HepG2 (cell line): ENCODE results near the gene CDC42EP4. TPM values are rescaled to one million over a fixed set of nuclear protein-coding genes. Genes with fewer than 3 reads are reported as not detected.
"Not testable (repeated sequence)": the region's sequence is repeated elsewhere in the genome, so short reads cannot be mapped to it uniquely, and the experiment has no call there.

Source experiments
- ATAC-seq: fragments of 200-7000 bp; cut with Tn5 transposase; 3 replicates; pipeline ENCODE4 v1.9.1; 2020; ENCODE audit warnings: mild to moderate bottlenecking, moderate library complexity
- BruUV-seq: library from RNA; stranded (reverse); fragments of 400-500 nt; replicated peaks from 2 replicates; lab custom pipeline; 2021; lab: Mats Ljungman, UMichigan
- CTCF ChIA-PET: fragments of 300-600 bp; formaldehyde crosslinking; extraction: SDS; loops from one replicate; lab custom pipeline; 2021; ENCODE audit warnings: low total read pairs, inconsistent platforms, low intra/inter-chr PET ratio; lab: Yijun Ruan, JAX
- POLR2A ChIA-PET: fragments of 350-600 bp; sonication (Branson Sonifier 250); formaldehyde crosslinking; loops from one replicate; lab custom pipeline; 2020; ENCODE audit warnings: antibody characterized with exemption, inconsistent platforms; lab: Yijun Ruan, JAX
- DNase-seq: peaks from one replicate; pipeline ENCODE4 v3.0.0-alpha.2; 2015; ENCODE audit warnings: low spot score
- FAIRE-seq: peaks from 3 replicates; lab custom pipeline; 2011; peaks lifted over from hg19 to GRCh38; lab: Jason Lieb, UNC
- H2AFZ ChIP-seq: one replicate; pipeline ENCODE4 v1.6.1; 2011; ENCODE audit warnings: low read length, inconsistent platforms
- H3K27ac ChIP-seq: fragments of 300-600 bp; 3 replicates; pipeline ENCODE4 v1.8.0; 2011; ENCODE audit warnings: mixed run types, mild to moderate bottlenecking, mixed read lengths, low read length, inconsistent platforms; ENCODE audit not compliant: insufficient read depth; ENCODE audit errors: extremely low read length
- H3K27me3 ChIP-seq, 2 experiments: fragments of 200-600 bp in 1 of 2; 2 replicates in 1 of 2; 3 replicates in 1 of 2; pipeline versions ENCODE4 v1.6.0 to v1.8.0; 2011; ENCODE audit warnings: low read length in 2 of 2, mild to moderate bottlenecking in 2 of 2, moderate library complexity in 2 of 2, inconsistent platforms in 1 of 2; ENCODE audit not compliant: insufficient read depth in 2 of 2, control insufficient read depth in 1 of 2
- H3K36me3 ChIP-seq, 2 experiments: fragments of 200-600 bp in 1 of 2; replicated peaks in 1 of 2; 2 replicates in 1 of 2; 3 replicates in 1 of 2; pipeline versions ENCODE4 v1.5.1 to v1.8.0; 2011; ENCODE audit warnings: low read length in 2 of 2, inconsistent platforms in 1 of 2; ENCODE audit not compliant: insufficient read depth in 2 of 2, control insufficient read depth in 1 of 2
- H3K4me1 ChIP-seq: 2 replicates; pipeline ENCODE4 v1.5.1; 2012; ENCODE audit warnings: low read length, inconsistent platforms; ENCODE audit not compliant: insufficient read depth
- H3K4me2 ChIP-seq: 2 replicates; pipeline ENCODE4 v1.6.0; 2011; ENCODE audit warnings: low read depth, low read length, inconsistent platforms
- H3K4me3 ChIP-seq, 3 experiments: fragments of 200-600 bp in 1 of 3; sonication (generic), shearing (Covaris generic) in 1 of 3; replicated peaks in 1 of 3; 2 replicates each; pipeline ENCODE4 v1.5.1; 2011 to 2016; ENCODE audit warnings: low read length in 3 of 3, inconsistent platforms in 2 of 3, low read depth in 2 of 3, mild to moderate bottlenecking in 2 of 3, control low read depth in 1 of 3, mixed read lengths in 1 of 3; ENCODE audit not compliant: insufficient read depth in 1 of 3
- H3K79me2 ChIP-seq: one replicate; pipeline ENCODE4 v1.6.1; 2011; ENCODE audit warnings: low read length, inconsistent platforms; ENCODE audit not compliant: insufficient read depth
- H3K9ac ChIP-seq: 2 replicates; pipeline ENCODE4 v1.6.0; 2011; ENCODE audit warnings: mild to moderate bottlenecking, low read depth, low read length, inconsistent platforms; ENCODE audit not compliant: insufficient read depth
- H3K9me3 ChIP-seq: 2 replicates; pipeline ENCODE4 v1.5.1; 2012; ENCODE audit warnings: mild to moderate bottlenecking, low read length
- H4K20me1 ChIP-seq: 2 replicates; pipeline ENCODE4 v1.6.0; 2011; ENCODE audit warnings: inconsistent platforms, mild to moderate bottlenecking, low read length, moderate library complexity; ENCODE audit not compliant: insufficient read depth
- ELF3 ChIP-seq: IDR thresholded peaks from 2 replicates; pipeline ENCODE4 v1.6.1; 2016; ENCODE audit warnings: missing genetic modification reagents, missing compliant biosample characterization
- GABPB1 ChIP-seq: IDR thresholded peaks from 2 replicates; pipeline ENCODE4 v1.6.1; 2016; ENCODE audit warnings: mild to moderate bottlenecking, missing genetic modification reagents, moderate library complexity, missing compliant biosample characterization
- HHEX ChIP-seq: IDR thresholded peaks from 2 replicates; pipeline ENCODE4 v1.6.1; 2016; ENCODE audit warnings: control low read depth
- NFE2L2 ChIP-seq: fragments of 150-350 bp; IDR thresholded peaks from 2 replicates; pipeline ENCODE4 v1.6.1; 2014; ENCODE audit warnings: low read length
- NR1H2 ChIP-seq: sonication (generic); formaldehyde crosslinking; IDR thresholded peaks from 2 replicates; pipeline ENCODE4 v1.8.1; 2022; ENCODE audit warnings: low read depth, missing genetic modification reagents, borderline replicate concordance
- PCBP2 ChIP-seq: fragments of 200-400 bp; formaldehyde crosslinking; optimal IDR thresholded peaks from 2 replicates; pipeline ENCODE3; 2018; ENCODE audit warnings: low read length, low read depth; ENCODE audit not compliant: poor library complexity, severe bottlenecking
- SOX13 ChIP-seq, 3 experiments: fragments of 450-650 bp in 1 of 3; sonication (generic) in 1 of 3; formaldehyde crosslinking in 1 of 3; IDR thresholded peaks in 2 of 3; conservative IDR thresholded peaks in 1 of 3; 2 replicates each; pipeline versions ENCODE4 v1.5.0 to v1.6.1; 2016 to 2020; ENCODE audit warnings: antibody characterized with exemption in 1 of 3, mild to moderate bottlenecking in 1 of 3, missing compliant biosample characterization in 1 of 3, missing genetic modification reagents in 1 of 3, moderate library complexity in 1 of 3
- ZFYVE20 ChIP-seq: sonication (generic); formaldehyde crosslinking; IDR thresholded peaks from 2 replicates; pipeline ENCODE4 v1.8.0; 2023; ENCODE audit warnings: low read depth, mild to moderate bottlenecking, moderate library complexity, missing genetic modification reagents, borderline replicate concordance
- ZMYM2 ChIP-seq: sonication (generic); formaldehyde crosslinking; IDR thresholded peaks from 2 replicates; pipeline ENCODE4 v1.8.0; 2022; ENCODE audit warnings: mild to moderate bottlenecking, missing genetic modification reagents
- ZNF274 ChIP-seq: sonication (generic); formaldehyde crosslinking; IDR thresholded peaks from 2 replicates; pipeline ENCODE4 v1.5.1; 2020; ENCODE audit warnings: mild to moderate bottlenecking, missing genetic modification reagents
- ZNF362 ChIP-seq: sonication (generic); formaldehyde crosslinking; IDR thresholded peaks from 2 replicates; pipeline ENCODE4 v1.4.0; 2020; ENCODE audit warnings: missing genetic modification reagents, mild to moderate bottlenecking, borderline replicate concordance
- ZNF460 ChIP-seq: sonication (generic); formaldehyde crosslinking; IDR thresholded peaks from 2 replicates; pipeline ENCODE4 v1.5.1; 2020; ENCODE audit warnings: missing genetic modification reagents, mild to moderate bottlenecking, borderline replicate concordance
- ZNF770 ChIP-seq: sonication (generic); formaldehyde crosslinking; IDR thresholded peaks from 2 replicates; pipeline ENCODE4 v1.5.0; 2020; ENCODE audit warnings: mild to moderate bottlenecking, missing genetic modification reagents
- WGBS: methylation state at CpG from one replicate; pipeline ENCODE4 v1.1.6; 2017; ENCODE audit warnings: low lambda C conversion rate; 5-methylcytosine and 5-hydroxymethylcytosine counted together
- in situ Hi-C: cut with HindIII; loops from 2 replicates; pipeline ENCODE4 v1.10.0; 2017; ENCODE audit warnings: low pct_unique_long_range_greater_than_20kb; ENCODE audit not compliant: extremely low pct_ligation_motif_present
- intact Hi-C: fragments of 100-400 bp; cut with micrococcal nuclease; formaldehyde crosslinking; loops from one replicate; pipeline ENCODE4 v1.10.0; 2022; ENCODE audit not compliant: unreplicated experiment
- polyA plus RNA-seq, 8 experiments: library from polyadenylated mRNA; depleted of rRNA in 3 of 8; stranded (reverse) in 7 of 8; unstranded in 1 of 8; fragments of >200 nt; fragmentation: Illumina TruSeq in 4 of 8; extraction: Trizol in 4 of 8; gene quantifications; 2 replicates each; pipeline versions ENCODE4 v1.2.1 to v1.2.3, GENCODE V29; 2011 to 2016; ENCODE audit warnings: low read depth in 4 of 8, missing spikeins in 1 of 8, mixed read lengths in 1 of 8; ENCODE audit not compliant: insufficient read depth in 1 of 8
- total RNA-seq, 5 experiments: library from RNA; depleted of rRNA; stranded (reverse); fragments of >200 nt; fragmentation: Illumina TruSeq; extraction: Trizol; gene quantifications; 2 replicates each; pipeline ENCODE4 v1.2.3, GENCODE V29; 2016; ENCODE audit warnings: low read depth in 1 of 5
- TF ChIP-seq, protein P1 (sequence below): sonication (generic); formaldehyde crosslinking; IDR thresholded peaks from 2 replicates; pipeline ENCODE4 v1.5.1; 2020; ENCODE audit warnings: missing genetic modification reagents, mild to moderate bottlenecking, borderline replicate concordance

Gene CDC42EP4
- total and polyA plus RNA-seq, 2 of the 13 experiments (the other 11 are each of a cell fraction or from before 2014, with no cell fraction given), result 19.0 to 54.0 TPM

DNA sequence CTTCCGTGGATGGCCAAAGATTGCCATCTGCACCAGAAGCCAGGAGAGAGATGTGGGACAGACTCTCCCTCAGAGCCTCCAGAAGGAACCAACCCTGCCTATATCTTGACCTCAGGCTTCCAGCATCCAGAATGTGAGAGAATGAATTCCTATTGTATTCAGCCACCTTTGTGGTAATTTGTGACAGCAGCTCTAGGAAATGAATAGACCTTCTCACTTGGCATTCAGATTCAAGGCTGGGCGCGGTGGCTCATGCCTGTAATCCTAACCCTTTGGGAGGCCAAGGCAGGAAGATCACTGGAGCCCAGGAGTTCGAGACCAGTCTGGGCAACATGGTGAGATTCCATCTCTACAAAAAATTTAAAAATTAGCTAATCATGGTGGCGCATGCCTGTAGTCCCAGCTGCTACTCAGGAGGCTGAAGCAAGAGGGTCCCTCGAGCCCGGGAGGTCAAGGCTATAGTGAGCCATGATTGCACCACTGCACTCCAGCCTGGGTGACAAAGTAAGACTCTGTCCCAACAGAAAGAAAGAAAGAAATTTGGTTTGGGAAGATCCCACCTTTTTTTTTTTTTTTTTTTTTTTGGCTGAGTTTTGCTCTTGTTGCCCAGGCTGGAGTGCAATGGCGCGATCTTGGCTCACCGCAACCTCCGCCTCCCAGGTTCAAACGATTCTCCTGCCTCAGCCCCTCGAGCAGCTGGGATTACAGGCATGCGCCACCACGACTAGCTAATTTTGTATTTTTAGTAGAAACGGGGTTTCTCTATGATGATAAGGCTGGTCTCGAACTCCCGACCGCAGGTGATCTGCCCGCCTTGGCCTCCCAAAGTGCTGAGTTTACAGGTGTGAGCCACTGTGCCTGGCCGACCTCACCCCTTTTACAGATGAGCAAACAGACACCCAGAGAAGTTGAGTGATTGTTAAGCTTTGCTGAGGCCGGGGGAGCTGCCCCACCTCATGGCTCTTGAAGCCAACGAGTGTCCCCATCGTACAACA, 45.9 kb downstream of the CDC42EP4 start (continued):
- no peak for TF ChIP-seq ELF3
- TF ChIP-seq ZNF460 (CRISPR knock-in tag), result no peak; the same call in 1 of the 2 replicates
- peak; percentile 57; the same call in 1 of the 2 replicates for TF ChIP-seq ZMYM2 (CRISPR knock-in tag)
- no peak for TF ChIP-seq ZFYVE20
- no peak for TF ChIP-seq SOX13 (IDR thresholded peaks at IDR 0.05)
- TF ChIP-seq SOX13 (CRISPR knock-in tag; conservative IDR thresholded peaks at IDR 0.05 in 1 of 2, IDR thresholded peaks at IDR 0.05 in 1 of 2), result peak in 1 of 2 experiments; percentile 5; a peak in 1 of 4 replicates
- TF ChIP-seq NFE2L2, result no peak
- TF ChIP-seq HHEX, result no peak
- TF ChIP-seq NR1H2 (CRISPR knock-in tag), result no peak
- no peak for TF ChIP-seq PCBP2
- no peak for TF ChIP-seq GABPB1

DNA sequence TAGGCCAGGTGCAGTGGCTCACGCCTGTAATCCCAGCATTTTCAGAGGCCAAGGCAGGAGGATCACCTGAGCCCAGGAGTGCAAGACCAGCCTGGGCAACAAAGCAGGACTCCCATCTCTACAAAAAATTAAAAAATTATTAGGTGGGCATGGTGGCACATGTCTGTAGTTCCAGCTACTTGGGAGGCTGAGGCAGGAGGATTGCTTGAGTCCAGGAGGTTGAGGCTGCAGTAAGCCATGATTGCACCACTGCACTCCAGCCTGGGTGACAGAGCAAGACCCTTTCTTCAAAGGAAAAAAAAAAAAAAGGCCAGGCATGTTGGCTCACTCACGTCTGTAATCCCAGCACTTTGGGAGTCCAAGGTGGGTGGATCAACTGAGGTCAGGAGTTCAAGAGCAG, 47.4 kb downstream of the CDC42EP4 start:
- H3K9ac ChIP-seq, H3K27me3 ChIP-seq, H3K36me3 ChIP-seq, ATAC-seq, H3K9me3 ChIP-seq, H4K20me1 ChIP-seq, H2AFZ ChIP-seq, H3K4me2 ChIP-seq, H3K4me3 ChIP-seq, POLR2A ChIA-PET, H3K79me2 ChIP-seq, BruUV-seq, FAIRE-seq, CTCF ChIA-PET, DNase-seq, H3K27ac ChIP-seq, intact Hi-C loops: not testable (repeated sequence)
- in situ Hi-C loops, result loop anchor here (5.0 kb wide), 1 partner anchor 48 kb away; the partner anchor contains the start of gene CDC42EP4
- H3K4me1 ChIP-seq, result peaks cover 89% of the 10 kb centered on the region
- 64% methylated on average over 2 of the region's 2 CpGs for WGBS
- TF ChIP-seq ZNF362 (CRISPR knock-in tag), result peak; percentile 29; the same call in 1 of the 2 replicates
- TF ChIP-seq, protein P1, sequence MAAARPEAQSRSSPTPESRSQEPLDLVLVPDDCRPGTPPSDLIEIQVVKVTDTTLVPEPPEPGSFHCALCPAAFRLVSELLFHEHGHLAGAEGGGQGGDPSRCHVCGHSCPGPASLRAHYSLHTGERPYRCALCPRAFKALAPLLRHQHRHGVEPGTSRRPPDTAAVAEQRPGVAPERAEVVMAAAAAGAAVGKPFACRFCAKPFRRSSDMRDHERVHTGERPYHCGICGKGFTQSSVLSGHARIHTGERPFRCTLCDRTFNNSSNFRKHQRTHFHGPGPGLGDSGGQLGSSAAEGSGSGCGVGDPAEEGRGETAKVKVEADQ (CRISPR knock-in tag), result peak; percentile 39; the same call in 1 of the 2 replicates
- peak; percentile 95 for TF ChIP-seq ZNF770
- TF ChIP-seq ZNF274 (CRISPR knock-in tag), result 0 out of 2 replicates have a peak, but pooled peaks have one; percentile 25
